Omental fat pad (tissue), 4 donors: ENCODE measurements around the gene COPS9. TPM values are rescaled to one million over a fixed set of nuclear protein-coding genes. Genes with fewer than 3 reads are reported as not detected.

Experiments used
- ATAC-seq: fragments of 150-250 bp; one replicate; pipeline ENCODE4 v1.9.1; 2016; ENCODE audit warnings: mild to moderate bottlenecking, moderate library complexity; ENCODE audit not compliant: low FRiP score
- DNase-seq: peaks from one replicate; pipeline ENCODE4 v3.0.0-alpha.2; 2019; ENCODE audit warnings: low spot score
- CTCF ChIP-seq, 3 donors: fragments of 450-650 bp; IDR thresholded peaks; one replicate each; pipeline ENCODE4 v1.5.1; 2016 to 2017; ENCODE audit warnings: antibody characterized with exemption in 3 of 3, mild to moderate bottlenecking in 3 of 3, moderate library complexity in 2 of 3
- total RNA-seq, 4 donors: library from RNA; depleted of rRNA; stranded (reverse); fragments of >200 nt; gene quantifications; one replicate each; pipeline ENCODE4 v1.1.0, GENCODE V29; 2016

The COPS9 gene
- total RNA-seq, 4 donors from 2014 or later: 130 to 198 (median 150) TPM

- no peak for DNase-seq
- no peak for TF ChIP-seq CTCF (IDR thresholded peaks at IDR 0.05)
- ATAC-seq: no peak
Observed at GRCh38 chr2:240103136-240103535, 33.0 kb downstream of the COPS9 start.

- ATAC-seq (no peak), DNase-seq (no peak)
- no peak for TF ChIP-seq CTCF (IDR thresholded peaks at IDR 0.05)
Observed at GRCh38 chr2:240098349-240098748, 37.8 kb downstream of the COPS9 start.

- ATAC-seq (no peak), DNase-seq (no peak)
Observed at GRCh38 chr2:240095556-240096523, 40.3 kb downstream of the COPS9 start.

GRCh38 chr2:240089306-240089705 lies 46.8 kb downstream of the COPS9 start:
- ATAC-seq (no peak), DNase-seq (no peak)
- TF ChIP-seq CTCF (IDR thresholded peaks at IDR 0.05): no peak

More at GRCh38 chr2:240095556-240096523, 40.3 kb downstream of the COPS9 start:
- TF ChIP-seq CTCF (IDR thresholded peaks at IDR 0.05): no peak

- TF ChIP-seq CTCF (IDR thresholded peaks at IDR 0.05): no peak
- no peak for DNase-seq
- no peak for ATAC-seq
Observed at GRCh38 chr2:240086563-240086962, 49.5 kb downstream of the COPS9 start.

Other genes starting within 250 kb of the COPS9 start
- gene NDUFA10, start 111.0 kb downstream of the COPS9 start, total RNA-seq: 100 to 1,000 TPM in 2 of 4 donors, 10 to 100 TPM in 2; 79.1 to 141 (median 104) TPM
- not detected for gene OR6B2, start 105.9 kb downstream of the COPS9 start, total RNA-seq
- not detected for gene OR6B3, start 82.8 kb downstream of the COPS9 start, total RNA-seq
- not detected for gene OTOS, start 4.4 kb upstream of the COPS9 start, total RNA-seq